Stomach smooth muscle (tissue), 2 donors: ENCODE results near the gene LHFPL3.
"Not testable (repeated sequence)": the region's sequence is repeated elsewhere in the genome, so short reads cannot be mapped to it uniquely, and the experiment has no call there.

ENCODE experiments used
- H3K27ac ChIP-seq: one replicate; pipeline ENCODE4 v1.7.0; 2013; ENCODE audit warnings: mild to moderate bottlenecking, low read length, inconsistent platforms
- H3K27me3 ChIP-seq, 2 donors: one replicate each; pipeline ENCODE4 v1.7.0; 2013; ENCODE audit warnings: low read length in 2 of 2; ENCODE audit not compliant: insufficient read depth in 2 of 2, control insufficient read depth in 1 of 2
- H3K36me3 ChIP-seq, 2 donors: one replicate each; pipeline ENCODE4 v1.7.0; 2013; ENCODE audit warnings: low read length in 2 of 2; ENCODE audit not compliant: control insufficient read depth in 2 of 2, insufficient read depth in 2 of 2
- H3K4me1 ChIP-seq: one replicate; pipeline ENCODE4 v1.7.0; 2013; ENCODE audit warnings: low read length; ENCODE audit not compliant: control insufficient read depth, insufficient read depth
- H3K4me3 ChIP-seq, 2 donors: one replicate each; pipeline ENCODE4 v1.7.0; 2013; ENCODE audit warnings: low read length in 2 of 2
- H3K9ac ChIP-seq, 2 donors: one replicate each; pipeline ENCODE4 v1.7.0; 2013; ENCODE audit warnings: low read length in 2 of 2, mild to moderate bottlenecking in 1 of 2
- H3K9me3 ChIP-seq, 2 donors: one replicate each; pipeline ENCODE4 v1.7.0; 2013; ENCODE audit warnings: low read length in 2 of 2; ENCODE audit not compliant: control insufficient read depth in 2 of 2
- donor health status: healthy.
- donor health status: Pancreatic carcinoma.

LHFPL3 gene

DNA sequence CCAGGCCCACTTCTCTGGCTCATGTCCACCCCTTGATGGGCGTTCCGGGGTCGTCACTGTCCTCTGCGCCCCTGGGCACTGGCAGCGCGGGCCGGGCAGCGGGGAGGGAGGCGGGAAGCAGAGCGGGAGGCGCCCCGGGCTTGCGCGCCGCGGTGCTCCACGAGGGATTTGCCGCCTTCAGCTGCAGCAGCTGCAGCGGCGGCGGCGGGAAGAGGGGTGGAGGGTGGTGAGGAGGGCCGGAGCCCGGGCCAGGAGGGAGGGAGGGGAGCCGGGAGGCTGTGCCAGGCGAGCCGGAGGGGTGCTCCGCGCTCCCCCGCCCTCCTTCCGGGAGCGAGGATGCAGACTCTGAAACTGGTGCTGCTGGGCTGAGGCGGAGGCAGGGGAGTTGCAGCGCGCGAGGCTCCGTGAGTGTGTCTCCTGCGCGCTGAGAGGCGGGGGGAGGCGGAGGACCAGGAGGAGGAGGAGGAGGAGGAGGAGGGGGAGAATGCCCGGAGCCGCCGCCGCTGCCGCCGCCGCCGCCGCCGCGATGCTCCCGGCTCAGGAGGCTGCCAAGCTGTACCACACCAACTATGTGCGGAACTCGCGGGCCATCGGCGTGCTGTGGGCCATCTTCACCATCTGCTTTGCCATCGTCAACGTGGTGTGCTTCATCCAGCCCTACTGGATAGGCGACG, at the start of gene LHFPL3:
Gene LHFPL3 (plus strand): TSS at position 308 of the 674 bp plus-strand sequence.
- H3K4me1 ChIP-seq = no peaks in the 10 kb centered on the region
- H3K36me3 ChIP-seq = no peaks in the 10 kb centered on the region
- no peak within 1 kb of the TSS for H3K9ac ChIP-seq
- no peaks in the 10 kb centered on the region for H3K9me3 ChIP-seq
- peaks cover 15 to 33% of the 10 kb centered on the region in 2 donors for H3K27me3 ChIP-seq
- peak within 1 kb of the TSS; percentile 8 to 66 for H3K4me3 ChIP-seq
- no peak within 1 kb of the TSS for H3K27ac ChIP-seq

DNA sequence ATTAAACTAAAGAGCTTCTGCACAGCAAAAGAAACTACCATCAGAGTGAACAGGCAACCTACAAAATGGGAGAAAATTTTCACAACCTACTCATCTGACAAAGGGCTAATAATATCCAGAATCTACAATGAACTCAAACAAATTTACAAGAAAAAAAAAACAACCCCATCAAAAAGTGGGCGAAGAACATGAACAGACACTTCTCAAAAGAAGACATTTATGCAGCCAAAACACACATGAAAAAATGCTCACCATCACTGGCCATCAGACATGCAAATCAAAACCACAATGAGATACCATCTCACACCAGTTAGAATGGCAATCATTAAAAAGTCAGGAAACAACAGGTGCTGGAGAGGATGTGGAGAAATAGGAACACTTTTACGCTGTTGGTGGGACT, 46.7 kb upstream of the LHFPL3 start:
- not testable (repeated sequence) for H3K4me3 ChIP-seq, H3K36me3 ChIP-seq, H3K4me1 ChIP-seq, H3K27ac ChIP-seq, H3K9me3 ChIP-seq, H3K9ac ChIP-seq, H3K27me3 ChIP-seq

- Histone ChIP-seq H3K9ac (no peak overlapping the region), H3K4me3 (no peak overlapping the region), H3K27ac (no peak overlapping the region), H3K9me3 (no peaks in the 10 kb centered on the region), H3K36me3 (no peaks in the 10 kb centered on the region), H3K4me1 (no peaks in the 10 kb centered on the region), H3K27me3 (no peaks in the 10 kb centered on the region)
Measured at GRCh38 chr7:104286839-104287238, 41.6 kb upstream of the LHFPL3 start.

DNA sequence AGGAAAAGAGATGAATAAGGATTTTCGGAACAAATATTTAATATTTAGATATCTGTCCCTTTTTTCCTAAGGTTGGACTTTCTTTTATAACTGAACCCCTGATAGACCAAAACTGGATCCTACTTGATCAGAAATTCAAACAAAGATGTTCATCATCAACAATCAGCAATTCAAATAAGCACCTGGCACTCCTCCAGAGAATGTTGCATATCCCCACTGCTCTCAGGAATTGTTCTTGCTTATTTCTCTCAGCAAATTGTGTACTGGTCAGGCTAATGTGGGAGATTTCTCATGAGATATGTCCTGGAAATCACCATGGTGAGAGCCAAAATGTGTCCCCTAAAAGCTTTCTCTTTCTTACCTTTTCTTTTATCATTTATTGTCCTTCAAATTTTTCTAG, 40.3 kb upstream of the LHFPL3 start:
- Histone ChIP-seq H3K27me3 (no peaks in the 10 kb centered on the region), H3K9me3 (no peaks in the 10 kb centered on the region), H3K9ac (no peak overlapping the region), H3K27ac (no peak overlapping the region), H3K4me3 (no peak overlapping the region), H3K4me1 (no peaks in the 10 kb centered on the region), H3K36me3 (no peaks in the 10 kb centered on the region)

DNA sequence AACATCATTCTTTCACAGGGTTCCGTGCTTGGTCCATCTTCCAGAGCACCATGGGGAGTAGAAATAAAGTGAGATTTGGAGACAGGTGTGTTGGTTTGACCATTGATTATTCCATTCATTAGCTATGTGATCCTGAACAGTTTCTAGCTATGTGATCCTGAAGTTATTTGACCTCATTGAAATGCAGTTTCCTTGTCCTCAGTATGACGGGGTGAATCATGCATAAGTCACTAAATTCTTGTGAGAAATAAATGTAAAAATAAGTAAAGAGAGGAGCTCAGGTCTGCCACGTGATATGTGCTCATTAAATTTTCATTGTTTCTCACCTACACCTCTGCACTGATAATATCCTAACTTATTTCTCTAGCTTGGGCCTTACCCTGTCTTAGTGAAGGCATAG, 34.1 kb upstream of the LHFPL3 start:
- no peaks in the 10 kb centered on the region for H3K36me3 ChIP-seq
- H3K4me3 ChIP-seq = no peak overlapping the region
- H3K9ac ChIP-seq = no peak overlapping the region
- H3K27me3 ChIP-seq = no peaks in the 10 kb centered on the region
- no peak overlapping the region for H3K27ac ChIP-seq
- peaks cover 0 to 4% of the 10 kb centered on the region in 2 donors for H3K9me3 ChIP-seq
- no peaks in the 10 kb centered on the region for H3K4me1 ChIP-seq

DNA sequence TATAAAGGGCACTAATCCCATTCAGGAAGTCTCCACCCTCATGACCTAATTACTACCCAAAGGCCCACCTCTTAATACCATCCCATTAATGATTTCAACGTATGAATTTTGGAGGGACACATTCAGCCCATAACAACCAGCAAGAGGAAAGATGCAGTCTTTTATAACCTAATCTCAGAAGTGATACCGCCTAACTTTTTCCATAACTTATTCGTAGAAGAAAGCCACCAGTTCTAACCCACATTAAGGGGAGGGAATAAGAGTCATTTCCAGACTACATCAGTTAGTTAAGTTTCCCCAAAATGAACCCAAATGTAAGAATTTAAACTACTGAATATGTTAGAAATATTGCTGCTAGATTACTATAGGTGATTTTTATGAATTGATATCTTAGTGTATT, 32.1 kb upstream of the LHFPL3 start:
- H3K27ac ChIP-seq = no peak overlapping the region
- no peaks in the 10 kb centered on the region for H3K4me1 ChIP-seq
- no peaks in the 10 kb centered on the region for H3K36me3 ChIP-seq
- peaks cover 0 to 4% of the 10 kb centered on the region in 2 donors for H3K9me3 ChIP-seq
- no peak overlapping the region for H3K4me3 ChIP-seq
- no peak overlapping the region for H3K9ac ChIP-seq
- H3K27me3 ChIP-seq = no peaks in the 10 kb centered on the region

GRCh38 chr7:104296900-104297299, 31.5 kb upstream of the LHFPL3 start:
- H3K36me3 ChIP-seq = no peaks in the 10 kb centered on the region
- no peaks in the 10 kb centered on the region for H3K4me1 ChIP-seq
- H3K27ac ChIP-seq = no peak overlapping the region
- H3K9me3 ChIP-seq = peaks cover 0 to 6% of the 10 kb centered on the region in 2 donors
- no peaks in the 10 kb centered on the region for H3K27me3 ChIP-seq
- no peak overlapping the region for H3K4me3 ChIP-seq
- H3K9ac ChIP-seq = no peak overlapping the region

DNA sequence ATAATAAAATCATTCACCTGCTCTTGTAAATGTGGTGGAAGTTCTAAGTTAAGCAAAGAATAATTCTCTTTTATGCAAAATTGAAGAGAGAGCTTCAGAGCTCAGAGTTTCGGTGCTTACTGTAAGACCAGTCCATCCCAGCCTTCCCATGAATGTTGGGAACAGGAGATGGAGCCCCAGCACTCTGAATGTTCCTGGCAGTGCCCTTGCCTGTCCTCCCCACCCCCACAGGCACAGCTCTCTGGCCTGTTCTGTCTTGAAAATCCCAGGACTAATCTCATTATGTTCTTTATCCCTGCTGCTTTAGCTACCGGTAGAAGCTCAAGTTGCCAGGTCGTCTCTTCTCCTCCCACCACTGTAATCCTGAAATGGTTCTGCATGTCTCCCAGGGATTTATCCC, 29.1 kb upstream of the LHFPL3 start:
- peaks cover 0 to 6% of the 10 kb centered on the region in 2 donors for H3K9me3 ChIP-seq
- no peak overlapping the region for H3K27ac ChIP-seq
- no peaks in the 10 kb centered on the region for H3K27me3 ChIP-seq
- no peaks in the 10 kb centered on the region for H3K4me1 ChIP-seq
- no peak overlapping the region for H3K9ac ChIP-seq
- no peak overlapping the region for H3K4me3 ChIP-seq
- no peaks in the 10 kb centered on the region for H3K36me3 ChIP-seq

DNA sequence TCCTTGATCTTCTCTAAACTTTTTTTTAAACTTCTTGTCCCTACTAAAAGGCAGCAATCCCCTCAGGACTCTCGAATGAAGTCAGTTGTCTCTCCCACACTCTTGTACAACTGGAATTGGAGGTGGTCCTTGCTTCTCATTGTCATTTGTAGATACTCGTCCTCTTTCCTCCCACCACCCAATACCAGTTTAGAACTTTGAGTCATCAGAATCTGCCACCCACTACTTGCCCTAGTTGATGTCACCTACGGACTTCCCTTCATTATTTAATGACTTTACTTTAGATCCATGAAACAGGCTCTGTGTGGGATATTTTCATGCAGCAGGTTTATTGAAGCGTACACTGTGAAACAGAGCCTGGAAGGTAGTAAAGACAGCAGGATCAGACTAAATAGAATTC, 28.6 kb upstream of the LHFPL3 start:
- Histone ChIP-seq H3K9ac (no peak overlapping the region), H3K36me3 (no peaks in the 10 kb centered on the region), H3K27ac (no peak overlapping the region), H3K9me3 (peaks cover 0 to 6% of the 10 kb centered on the region in 2 donors), H3K4me3 (no peak overlapping the region), H3K4me1 (no peaks in the 10 kb centered on the region), H3K27me3 (no peaks in the 10 kb centered on the region)

DNA sequence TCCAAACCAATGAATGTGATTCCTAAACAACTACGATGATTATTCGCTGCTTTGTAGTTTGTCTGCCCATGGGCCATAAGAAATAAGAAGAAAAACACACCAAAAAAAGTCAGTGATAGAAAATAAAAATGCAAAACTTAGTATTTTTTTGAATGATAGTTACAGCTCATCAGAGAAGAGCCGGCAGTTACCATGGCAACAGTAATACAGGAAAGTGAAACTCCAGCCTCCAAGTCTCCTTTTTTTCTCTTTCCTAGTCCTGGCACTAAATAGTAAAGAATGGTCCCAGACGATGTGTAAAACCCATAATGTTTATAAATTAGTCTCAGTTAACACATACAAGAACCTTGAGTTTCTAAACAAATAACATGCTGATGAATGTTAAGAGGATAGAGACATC, 21.6 kb upstream of the LHFPL3 start:
- Histone ChIP-seq H3K27ac (no peak overlapping the region), H3K4me3 (no peak overlapping the region), H3K36me3 (no peaks in the 10 kb centered on the region), H3K9ac (no peak overlapping the region), H3K27me3 (no peaks in the 10 kb centered on the region), H3K4me1 (no peaks in the 10 kb centered on the region), H3K9me3 (peaks cover 0 to under 1% of the 10 kb centered on the region in 2 donors)

GRCh38 chr7:104317948-104318629, 10.3 kb upstream of the LHFPL3 start:
- no peak overlapping the region for H3K9ac ChIP-seq
- no peaks in the 10 kb centered on the region for H3K4me1 ChIP-seq
- no peaks in the 10 kb centered on the region for H3K36me3 ChIP-seq
- no peak overlapping the region for H3K4me3 ChIP-seq
- H3K27ac ChIP-seq = no peak overlapping the region
- peaks cover 0 to 7% of the 10 kb centered on the region in 2 donors for H3K9me3 ChIP-seq
- H3K27me3 ChIP-seq = peaks cover 0 to 2% of the 10 kb centered on the region in 2 donors
